ENCODE data around the gene CABP2. TPM values are rescaled to one million over a fixed set of nuclear protein-coding genes. Genes with fewer than 3 reads are reported as not detected.
A peak's percentile ranks its signal among the peaks of the same experiment; 100 is the strongest.

CABP2 gene
- total RNA-seq, 2 donors from 2014 or later: not detected

DNA sequence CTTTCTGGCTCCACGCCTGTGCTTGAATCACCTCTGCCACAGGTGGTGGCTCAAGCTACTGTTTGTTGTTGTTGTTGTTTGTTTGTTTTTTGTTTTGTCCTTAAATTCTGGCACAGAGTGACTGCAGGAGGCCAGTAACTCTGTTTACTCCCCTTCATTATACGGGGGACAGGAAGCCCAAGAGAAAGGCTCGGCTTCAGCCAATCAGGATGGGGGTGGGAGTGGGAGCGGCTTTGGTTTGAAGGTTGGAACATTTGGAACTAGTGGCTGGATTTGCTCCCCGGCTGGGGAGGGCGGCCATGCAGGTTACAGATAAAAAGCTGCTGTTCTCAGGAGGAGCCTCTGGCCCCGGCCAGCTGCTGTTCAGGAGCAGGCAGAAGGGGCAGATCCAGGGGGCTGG, 19.7 kb upstream of the CABP2 start:
- H3K4me1 ChIP-seq (ENCODE audit: control insufficient read depth, insufficient read depth, low read length): no peaks in the 10 kb centered on the region
- peak; percentile 81 for DNase-seq
- H3K27me3 Mint-ChIP-seq (ENCODE audit: insufficient read depth): peaks cover 12% of the 10 kb centered on the region
- peak overlapping the region; percentile 80 for H3K27ac Mint-ChIP-seq
- H3K27ac ChIP-seq (ENCODE audit: low read depth, low read length): no peak overlapping the region
- no peak overlapping the region for H3K4me3 Mint-ChIP-seq
- TF ChIP-seq, protein P1, sequence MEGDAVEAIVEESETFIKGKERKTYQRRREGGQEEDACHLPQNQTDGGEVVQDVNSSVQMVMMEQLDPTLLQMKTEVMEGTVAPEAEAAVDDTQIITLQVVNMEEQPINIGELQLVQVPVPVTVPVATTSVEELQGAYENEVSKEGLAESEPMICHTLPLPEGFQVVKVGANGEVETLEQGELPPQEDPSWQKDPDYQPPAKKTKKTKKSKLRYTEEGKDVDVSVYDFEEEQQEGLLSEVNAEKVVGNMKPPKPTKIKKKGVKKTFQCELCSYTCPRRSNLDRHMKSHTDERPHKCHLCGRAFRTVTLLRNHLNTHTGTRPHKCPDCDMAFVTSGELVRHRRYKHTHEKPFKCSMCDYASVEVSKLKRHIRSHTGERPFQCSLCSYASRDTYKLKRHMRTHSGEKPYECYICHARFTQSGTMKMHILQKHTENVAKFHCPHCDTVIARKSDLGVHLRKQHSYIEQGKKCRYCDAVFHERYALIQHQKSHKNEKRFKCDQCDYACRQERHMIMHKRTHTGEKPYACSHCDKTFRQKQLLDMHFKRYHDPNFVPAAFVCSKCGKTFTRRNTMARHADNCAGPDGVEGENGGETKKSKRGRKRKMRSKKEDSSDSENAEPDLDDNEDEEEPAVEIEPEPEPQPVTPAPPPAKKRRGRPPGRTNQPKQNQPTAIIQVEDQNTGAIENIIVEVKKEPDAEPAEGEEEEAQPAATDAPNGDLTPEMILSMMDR (conservative IDR thresholded peaks at IDR 0.05): no peak
- H3K9ac ChIP-seq (ENCODE audit: extremely low read depth, low read length, poor library complexity, severe bottlenecking): no peak overlapping the region
- no peaks in the 10 kb centered on the region for H3K27me3 ChIP-seq (ENCODE audit: control insufficient read depth, insufficient read depth, low read length, poor library complexity, severe bottlenecking)
- no peaks in the 10 kb centered on the region for H3K36me3 Mint-ChIP-seq (ENCODE audit: low read depth)
- 77 to 93% methylated on average over 2 to 6 of the region's 7 CpGs for WGBS, 2 experiments (ENCODE audit: insufficient coverage in 1 of 2, insufficient read length in 1 of 2)
- H3K9me3 Mint-ChIP-seq: peaks cover 11% of the 10 kb centered on the region
- H3K4me3 ChIP-seq (ENCODE audit: low read length): no peak overlapping the region
- no peaks in the 10 kb centered on the region for H3K9me3 ChIP-seq (ENCODE audit: control insufficient read depth, low read length)
- H3K36me3 ChIP-seq (ENCODE audit: control insufficient read depth, insufficient read depth, low read length): no peaks in the 10 kb centered on the region
- peaks cover 4% of the 10 kb centered on the region for H3K4me1 Mint-ChIP-seq

DNA sequence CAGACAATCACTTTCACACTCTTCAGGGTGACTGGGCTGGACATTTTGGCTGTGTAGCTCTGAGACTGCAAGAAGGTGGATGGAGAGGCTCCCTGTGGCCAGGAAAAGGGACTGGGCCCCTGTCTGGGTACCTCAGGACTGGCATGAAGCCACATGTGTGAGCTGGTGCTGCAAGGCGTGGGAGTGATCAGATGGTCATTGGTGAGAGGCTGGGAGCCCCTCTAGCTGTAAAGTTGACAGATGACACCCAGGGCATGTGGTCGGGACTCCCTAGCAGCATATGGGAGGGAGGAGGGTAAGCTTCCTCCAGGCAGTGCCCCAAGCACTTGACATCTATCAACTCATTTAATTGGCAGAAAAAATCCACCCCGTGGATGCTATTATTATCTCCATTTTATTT, 18.9 kb upstream of the CABP2 start:
- H3K9ac ChIP-seq (ENCODE audit: extremely low read depth, low read length, poor library complexity, severe bottlenecking): no peak overlapping the region
- Mint-ChIP-seq H3K4me3 (no peak overlapping the region), H3K36me3 (ENCODE audit: low read depth) (no peaks in the 10 kb centered on the region), H3K27ac (no peak overlapping the region), H3K4me1 (peaks cover 4% of the 10 kb centered on the region), H3K9me3 (peaks cover 18% of the 10 kb centered on the region), H3K27me3 (ENCODE audit: insufficient read depth) (peaks cover 10% of the 10 kb centered on the region)
- H3K36me3 ChIP-seq (ENCODE audit: control insufficient read depth, insufficient read depth, low read length): no peaks in the 10 kb centered on the region
- no peaks in the 10 kb centered on the region for H3K27me3 ChIP-seq (ENCODE audit: control insufficient read depth, insufficient read depth, low read length, poor library complexity, severe bottlenecking)
- TF ChIP-seq, protein P1 (conservative IDR thresholded peaks at IDR 0.05): no peak
- no peaks in the 10 kb centered on the region for H3K4me1 ChIP-seq (ENCODE audit: control insufficient read depth, insufficient read depth, low read length)
- 95% methylated on average over 2 of the region's 3 CpGs; no CpG with 5 or more reads in 1 of the 2 experiments for WGBS, 2 experiments (ENCODE audit: insufficient coverage in 1 of 2, insufficient read length in 1 of 2)
- DNase-seq: no peak
- H3K27ac ChIP-seq (ENCODE audit: low read depth, low read length): no peak overlapping the region
- no peaks in the 10 kb centered on the region for H3K9me3 ChIP-seq (ENCODE audit: control insufficient read depth, low read length)
- no peak overlapping the region for H3K4me3 ChIP-seq (ENCODE audit: low read length)

DNA sequence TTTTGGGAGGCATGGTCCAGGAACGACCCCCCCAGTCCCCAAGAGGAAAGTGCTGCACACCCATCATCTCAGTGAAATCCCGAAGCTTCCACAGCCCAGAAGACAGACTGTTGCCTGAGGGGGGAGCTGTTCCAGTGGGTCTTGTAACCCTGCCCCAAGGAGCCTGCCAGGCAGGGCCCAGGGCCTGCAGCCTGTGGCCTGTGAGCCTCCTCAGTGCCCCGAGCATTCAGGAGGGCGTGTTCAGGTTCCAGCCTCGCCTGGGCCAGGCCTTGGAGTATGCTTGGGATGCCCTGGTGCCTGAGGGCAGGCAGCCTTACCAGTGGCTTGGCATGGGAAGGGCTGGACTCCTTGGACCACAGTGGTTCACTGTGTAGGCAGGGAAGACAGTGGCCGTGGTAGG, 18.0 kb upstream of the CABP2 start:
- Histone ChIP-seq H3K36me3 (ENCODE audit: control insufficient read depth, insufficient read depth, low read length) (no peaks in the 10 kb centered on the region), H3K9me3 (ENCODE audit: control insufficient read depth, low read length) (peaks cover 8% of the 10 kb centered on the region), H3K27me3 (ENCODE audit: control insufficient read depth, insufficient read depth, low read length, poor library complexity, severe bottlenecking) (no peaks in the 10 kb centered on the region), H3K27ac (ENCODE audit: low read depth, low read length) (no peak overlapping the region), H3K4me1 (ENCODE audit: control insufficient read depth, insufficient read depth, low read length) (no peaks in the 10 kb centered on the region), H3K4me3 (ENCODE audit: low read length) (no peak overlapping the region), H3K9ac (ENCODE audit: extremely low read depth, low read length, poor library complexity, severe bottlenecking) (no peak overlapping the region)
- H3K27ac Mint-ChIP-seq: no peak overlapping the region
- WGBS, 2 experiments (ENCODE audit: insufficient coverage in 1 of 2, insufficient read length in 1 of 2): 84 to 87% methylated on average over 3 to 6 of the region's 6 CpGs
- no peak overlapping the region for H3K4me3 Mint-ChIP-seq
- TF ChIP-seq, protein P1 (conservative IDR thresholded peaks at IDR 0.05): peak; percentile 34
- peaks cover 26% of the 10 kb centered on the region for H3K9me3 Mint-ChIP-seq
- H3K4me1 Mint-ChIP-seq: peaks cover 4% of the 10 kb centered on the region
- H3K36me3 Mint-ChIP-seq (ENCODE audit: low read depth): no peaks in the 10 kb centered on the region
- H3K27me3 Mint-ChIP-seq (ENCODE audit: insufficient read depth): peaks cover 3% of the 10 kb centered on the region
- DNase-seq: no peak

All from endodermal cell (in vitro differentiated cells).